GM10266 (cell line): ENCODE results near the gene RORB.

Experiments used
- DNase-seq: peaks from one replicate; pipeline ENCODE4 v3.0.0; 2012; ENCODE audit errors: extremely low spot score
- TF ChIP-seq, protein P1 (sequence below): IDR thresholded peaks from 2 replicates; pipeline ENCODE4 v1.5.1; 2012; ENCODE audit warnings: mild to moderate bottlenecking, low read depth; ENCODE audit not compliant: control insufficient read depth, insufficient read depth; ENCODE audit errors: missing control alignments

RORB gene

DNA sequence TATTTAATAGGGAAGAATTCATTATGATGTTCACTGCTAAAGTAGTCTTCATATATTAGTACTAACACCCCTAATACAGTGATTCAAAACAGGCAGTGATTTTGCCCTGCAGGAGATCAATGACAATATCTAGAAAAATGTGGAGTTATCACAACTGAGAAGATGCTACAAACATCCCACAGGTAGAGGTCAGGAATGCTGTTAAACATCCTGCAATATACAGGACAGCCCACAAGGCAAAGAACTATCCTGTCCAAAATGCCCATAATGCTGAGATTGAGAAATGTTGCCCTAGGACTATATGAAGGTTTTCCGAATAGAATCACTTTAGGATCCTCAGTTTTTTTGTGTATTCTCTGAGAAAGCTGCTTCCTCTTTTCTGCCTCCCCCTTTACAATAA is 15.3 kb downstream of the RORB start:
- DNase-seq, result no peak
- TF ChIP-seq, protein P1, sequence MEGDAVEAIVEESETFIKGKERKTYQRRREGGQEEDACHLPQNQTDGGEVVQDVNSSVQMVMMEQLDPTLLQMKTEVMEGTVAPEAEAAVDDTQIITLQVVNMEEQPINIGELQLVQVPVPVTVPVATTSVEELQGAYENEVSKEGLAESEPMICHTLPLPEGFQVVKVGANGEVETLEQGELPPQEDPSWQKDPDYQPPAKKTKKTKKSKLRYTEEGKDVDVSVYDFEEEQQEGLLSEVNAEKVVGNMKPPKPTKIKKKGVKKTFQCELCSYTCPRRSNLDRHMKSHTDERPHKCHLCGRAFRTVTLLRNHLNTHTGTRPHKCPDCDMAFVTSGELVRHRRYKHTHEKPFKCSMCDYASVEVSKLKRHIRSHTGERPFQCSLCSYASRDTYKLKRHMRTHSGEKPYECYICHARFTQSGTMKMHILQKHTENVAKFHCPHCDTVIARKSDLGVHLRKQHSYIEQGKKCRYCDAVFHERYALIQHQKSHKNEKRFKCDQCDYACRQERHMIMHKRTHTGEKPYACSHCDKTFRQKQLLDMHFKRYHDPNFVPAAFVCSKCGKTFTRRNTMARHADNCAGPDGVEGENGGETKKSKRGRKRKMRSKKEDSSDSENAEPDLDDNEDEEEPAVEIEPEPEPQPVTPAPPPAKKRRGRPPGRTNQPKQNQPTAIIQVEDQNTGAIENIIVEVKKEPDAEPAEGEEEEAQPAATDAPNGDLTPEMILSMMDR, result no peak

GRCh38 chr9:74513221-74513620 is 16.1 kb downstream of the RORB start:
- DNase-seq, result no peak
- TF ChIP-seq, protein P1, result no peak

GRCh38 chr9:74517188-74517587 is 20.1 kb downstream of the RORB start:
- DNase-seq, result no peak

GRCh38 chr9:74519419-74519818 is 22.3 kb downstream of the RORB start:
- DNase-seq, result no peak
- TF ChIP-seq, protein P1, result no peak

More at GRCh38 chr9:74517188-74517587, 20.1 kb downstream of the RORB start:
- TF ChIP-seq, protein P1, result no peak

DNA sequence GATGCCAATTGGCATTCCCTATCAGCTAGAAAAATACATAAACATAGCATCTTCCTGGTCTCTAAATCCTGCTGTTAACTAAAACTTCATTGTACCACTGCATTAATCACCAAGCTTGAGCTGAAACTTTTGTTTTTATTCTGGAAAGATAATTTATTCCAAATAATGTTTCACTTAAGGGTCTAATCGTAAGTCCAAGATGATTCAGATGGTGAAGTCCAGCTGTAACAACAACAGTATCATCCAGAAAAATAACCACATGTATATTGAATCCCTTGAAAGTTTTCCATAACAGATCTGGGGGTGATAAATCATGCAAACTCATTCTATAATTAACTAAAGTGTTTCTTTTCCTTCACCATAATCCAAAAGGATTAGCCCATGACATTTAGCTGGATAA is 23.9 kb downstream of the RORB start:
- DNase-seq, result no peak
- TF ChIP-seq, protein P1, result no peak

DNA sequence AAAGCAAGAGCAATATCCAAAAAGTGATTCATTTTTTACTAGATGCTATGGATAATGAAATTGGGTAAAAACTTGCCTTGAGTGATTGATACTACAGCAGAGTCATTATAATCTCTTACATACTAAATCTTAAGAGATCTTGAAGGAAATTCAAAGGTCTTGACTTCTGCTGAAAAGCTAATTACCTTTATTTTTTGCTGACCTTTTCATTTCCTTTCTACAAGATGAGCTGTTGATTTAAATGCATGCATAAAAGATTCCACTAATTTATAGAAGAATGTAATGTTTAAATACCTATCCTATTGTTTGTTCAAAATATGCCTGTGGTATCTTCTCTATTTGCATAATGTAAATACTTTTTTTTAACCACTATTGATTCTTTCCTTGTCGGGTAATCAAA is 27.2 kb downstream of the RORB start:
- no peak for DNase-seq
- TF ChIP-seq, protein P1, result no peak

GRCh38 chr9:74526215-74526614 is 29.1 kb downstream of the RORB start:
- no peak for DNase-seq
- TF ChIP-seq, protein P1, result no peak
